Activated CD4-positive, alpha-beta T cell treated with anti-CD3 and anti-CD28 coated beads, Interleukin-2, amount 50 U/mL, for 4 hours (primary cell): Measurements from ENCODE around the gene ANKRD31.
"Not testable (repeated sequence)": the region's sequence is repeated elsewhere in the genome, so short reads cannot be mapped to it uniquely, and the experiment has no call there.

Experiments
- DNase-seq, 2 experiments: peaks; one replicate each; pipeline ENCODE4 v3.0.0-alpha.2; 2020

Gene ANKRD31

GRCh38 chr5:75226916-75227315, 9.8 kb downstream of the ANKRD31 start:
- DNase-seq, result no peak

- no peak for DNase-seq
These were observed 11.2 kb downstream of the ANKRD31 start for GRCh38 chr5:75225506-75225905.

DNA sequence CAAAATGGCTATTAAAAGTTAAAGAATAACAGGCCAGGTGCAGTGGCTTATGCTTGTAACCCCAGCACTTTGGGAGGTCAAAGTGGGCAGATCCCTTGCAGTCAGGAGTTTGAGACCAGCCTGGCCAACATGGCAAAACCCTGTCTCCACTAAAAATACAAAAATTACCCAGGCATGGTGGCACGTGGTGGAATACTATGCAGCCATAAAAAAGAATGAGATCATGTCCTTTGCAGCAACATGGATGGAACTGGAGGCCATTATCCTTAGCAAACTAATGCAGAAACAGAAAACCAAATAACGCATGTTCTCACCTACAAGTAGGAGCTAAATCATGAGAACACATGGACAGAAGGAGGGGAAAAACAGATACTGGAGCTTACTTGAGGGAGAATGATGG, 15.9 kb downstream of the ANKRD31 start:
- not testable (repeated sequence) for DNase-seq

DNA sequence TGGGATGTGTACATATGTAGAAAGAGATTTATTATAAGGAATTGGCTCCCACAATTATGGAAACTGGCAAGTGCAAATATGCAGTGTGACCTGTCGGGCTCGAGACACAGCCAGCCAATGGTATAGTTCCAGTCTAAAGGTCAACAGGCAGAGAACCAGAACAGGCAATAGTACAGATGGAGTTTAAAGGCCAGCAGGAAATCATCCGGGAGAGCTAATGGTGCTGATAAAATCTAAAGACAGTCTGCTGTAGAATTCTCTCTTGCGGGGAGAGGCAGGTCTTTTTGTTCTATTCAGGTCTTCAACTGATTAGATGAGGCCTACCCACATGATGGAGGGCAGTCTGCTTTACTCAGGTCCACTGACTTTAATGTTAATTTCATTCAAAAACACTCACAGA, 21.8 kb downstream of the ANKRD31 start:
- DNase-seq, result no peak

DNA sequence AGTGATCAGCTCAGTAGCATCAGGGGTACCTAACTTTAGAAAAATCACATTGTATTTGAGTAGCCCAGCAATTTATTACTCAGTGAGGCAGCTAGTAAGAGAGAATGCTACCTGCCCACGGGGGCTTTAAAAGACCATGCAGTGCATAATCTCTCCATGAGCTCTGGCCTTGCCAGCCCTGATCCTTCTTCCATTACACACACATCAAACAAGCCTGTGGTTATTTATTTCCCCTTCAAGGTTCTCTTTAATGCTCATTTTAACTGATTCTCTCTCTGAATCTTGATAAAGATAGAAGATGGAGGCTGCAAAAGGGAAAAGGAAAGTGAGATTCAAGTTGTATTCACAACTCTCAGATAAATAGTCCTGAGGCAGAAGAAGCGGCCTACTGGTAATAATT, 22.3 kb downstream of the ANKRD31 start:
- no peak for DNase-seq

DNA sequence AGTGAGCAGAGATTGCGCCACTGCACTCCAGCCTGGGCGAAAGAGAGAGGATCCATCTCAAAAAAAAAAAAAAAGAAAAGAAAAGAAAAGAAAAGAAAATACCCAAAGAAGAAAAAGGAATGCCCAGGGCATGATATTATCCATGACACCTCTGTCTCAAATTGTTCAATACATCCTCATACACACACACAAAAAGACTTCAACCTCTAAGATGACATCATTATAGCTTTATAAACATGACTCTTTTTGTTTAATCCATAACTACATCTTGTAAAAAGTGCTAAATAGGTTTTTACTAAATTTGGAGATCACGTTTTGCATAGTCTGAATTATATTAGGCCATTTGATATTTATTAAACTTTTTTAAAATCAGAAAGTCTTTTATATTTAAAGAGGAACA, 33.1 kb downstream of the ANKRD31 start:
- DNase-seq, result no peak

DNA sequence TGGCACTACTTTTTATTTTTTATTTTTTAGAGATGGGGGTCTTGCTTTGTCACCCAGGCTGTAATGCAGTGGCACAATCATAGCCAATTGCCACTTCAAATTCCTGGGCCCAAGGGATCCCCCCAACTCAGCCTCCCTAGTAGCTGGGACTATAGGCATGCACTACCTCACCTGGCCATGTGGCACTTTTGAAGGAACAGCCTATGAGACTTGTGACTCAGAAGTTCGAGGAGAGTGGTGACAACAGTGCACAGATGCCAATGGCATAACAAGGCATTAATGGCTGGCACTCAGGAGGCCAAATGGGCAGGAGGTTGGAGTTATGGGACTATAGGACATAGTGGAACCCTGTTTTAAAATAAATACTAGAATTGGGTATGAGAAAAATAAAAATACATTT, 33.7 kb downstream of the ANKRD31 start:
- no peak for DNase-seq

- DNase-seq, result no peak
These were observed 35.9 kb downstream of the ANKRD31 start for GRCh38 chr5:75200776-75201175.

DNA sequence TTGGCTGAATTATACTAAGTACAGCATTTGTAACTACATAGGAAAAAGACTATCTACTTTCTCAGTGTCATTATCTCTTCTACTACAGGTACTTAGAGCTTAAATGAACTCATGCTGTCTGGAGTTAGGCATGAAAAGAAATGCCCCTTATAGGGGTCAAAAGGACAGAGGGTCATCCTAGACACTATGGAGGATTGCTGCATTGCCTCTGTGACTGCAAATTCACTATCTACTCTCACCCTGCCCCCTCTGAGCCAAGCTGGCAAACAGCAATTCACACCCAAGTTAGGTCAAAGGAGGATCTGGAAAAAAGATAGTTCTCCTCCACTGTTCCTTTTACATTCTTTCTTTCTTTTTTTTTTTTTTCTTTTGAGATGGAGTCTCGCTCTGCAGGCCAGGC, 36.7 kb downstream of the ANKRD31 start:
- DNase-seq, result no peak

GRCh38 chr5:75199071-75199470, 37.6 kb downstream of the ANKRD31 start:
- no peak for DNase-seq

GRCh38 chr5:75197745-75198144, 38.9 kb downstream of the ANKRD31 start:
- no peak for DNase-seq

DNA sequence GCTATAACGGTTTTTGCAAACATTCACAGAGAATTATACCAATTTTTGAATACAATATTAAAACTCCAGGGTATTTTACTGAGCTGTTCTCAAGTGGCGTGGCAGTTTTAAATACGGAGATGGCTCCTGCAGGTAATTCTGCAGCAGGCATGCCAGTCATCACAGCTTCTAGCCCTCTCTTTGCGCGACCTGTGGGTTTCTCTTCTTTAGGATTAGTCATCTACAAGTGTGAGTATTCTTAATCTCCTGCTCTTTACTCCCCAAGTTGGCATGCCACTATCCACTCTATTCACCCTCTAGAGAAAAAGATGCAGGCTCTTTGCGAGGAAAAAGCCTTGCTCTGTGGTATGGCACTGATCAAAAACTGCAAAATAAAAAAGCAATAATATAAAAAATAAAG, 43.9 kb downstream of the ANKRD31 start:
- no peak for DNase-seq

DNA sequence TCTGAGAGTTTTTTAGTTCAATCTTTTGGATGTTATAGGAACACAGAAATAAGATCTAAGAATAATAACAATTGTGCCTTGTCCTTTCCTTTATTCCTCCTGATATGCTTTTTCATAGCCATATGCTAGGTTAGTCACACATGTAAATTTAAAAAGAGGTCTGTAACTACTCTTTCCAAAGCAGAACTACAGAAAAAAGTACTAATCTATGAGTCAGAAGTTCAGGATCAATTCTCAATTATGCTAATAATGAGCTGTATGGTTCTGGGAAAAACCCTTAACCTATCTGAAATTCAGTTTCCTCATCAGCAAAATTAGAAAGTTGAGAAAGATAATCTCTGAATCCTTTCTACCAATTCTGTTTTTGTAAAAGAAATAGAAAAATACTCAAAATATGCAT, 44.4 kb downstream of the ANKRD31 start:
- DNase-seq, result no peak

- DNase-seq, result no peak
These were observed 46.5 kb downstream of the ANKRD31 start for GRCh38 chr5:75190227-75190626.

DNA sequence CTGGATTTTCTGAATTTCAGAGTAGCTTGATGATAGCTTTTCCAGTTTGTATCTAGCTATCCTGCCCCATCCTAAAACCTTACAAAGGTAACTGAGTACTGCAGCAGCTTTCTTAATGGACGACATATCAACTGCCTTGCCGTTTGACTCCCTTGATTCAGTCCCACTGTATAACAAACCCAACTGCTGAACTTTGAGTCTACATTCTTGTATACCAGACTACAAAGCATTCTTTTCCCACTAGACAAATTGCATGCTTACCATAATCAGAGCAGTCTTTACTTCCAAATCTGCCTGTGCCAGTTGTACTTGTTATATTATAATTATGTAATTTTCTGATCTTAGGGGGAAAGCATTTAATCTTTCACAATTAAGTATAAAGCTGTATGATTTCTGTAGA, 47.3 kb downstream of the ANKRD31 start:
- DNase-seq, result no peak

GRCh38 chr5:75185763-75186162, 50.9 kb downstream of the ANKRD31 start:
- DNase-seq, result no peak

DNA sequence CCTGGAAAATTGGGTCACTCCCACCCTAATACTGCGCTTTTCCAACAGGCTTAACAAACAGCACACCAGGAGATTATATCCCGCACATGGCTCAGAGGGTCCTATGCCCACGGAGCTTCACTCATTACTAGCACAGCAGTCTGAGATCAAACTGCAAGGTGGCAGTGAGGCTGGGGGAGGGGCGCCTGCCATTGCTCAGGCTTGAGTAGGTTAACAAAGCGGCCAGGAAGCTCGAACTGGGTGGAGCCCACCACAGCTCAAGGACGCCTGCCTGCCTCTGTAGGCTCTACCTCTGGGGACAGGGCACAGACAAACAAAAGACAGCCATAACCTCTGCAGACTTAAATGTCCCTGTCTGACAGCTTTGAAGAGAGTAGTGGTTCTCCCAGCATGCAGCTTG, 60.7 kb downstream of the ANKRD31 start:
- not testable (repeated sequence) for DNase-seq

GRCh38 chr5:75174872-75175271, 61.8 kb downstream of the ANKRD31 start:
- DNase-seq, result not testable (repeated sequence)

GRCh38 chr5:75169516-75169915, 67.2 kb downstream of the ANKRD31 start:
- no peak for DNase-seq

- no peak for DNase-seq
These were observed 68.5 kb downstream of the ANKRD31 start for GRCh38 chr5:75168026-75168735.

DNA sequence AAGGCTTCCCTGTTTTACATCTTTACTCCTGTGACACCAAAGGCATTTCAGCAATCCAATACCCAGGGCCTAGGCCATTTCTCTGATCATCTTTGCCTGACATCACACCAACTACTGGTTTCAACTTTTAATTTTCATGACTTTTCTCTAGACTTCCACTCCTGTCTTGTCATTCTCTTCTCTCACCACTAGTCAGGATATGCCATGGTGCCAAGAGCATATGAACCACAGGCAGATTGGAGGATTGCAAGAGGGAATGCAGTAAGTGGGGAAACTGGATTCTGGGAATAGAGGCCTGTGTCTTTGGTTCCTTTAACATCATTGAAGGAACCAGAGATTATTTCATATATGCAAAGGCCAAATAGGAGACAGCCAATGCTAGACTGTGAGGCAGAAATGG, 69.3 kb downstream of the ANKRD31 start:
- no peak for DNase-seq

DNA sequence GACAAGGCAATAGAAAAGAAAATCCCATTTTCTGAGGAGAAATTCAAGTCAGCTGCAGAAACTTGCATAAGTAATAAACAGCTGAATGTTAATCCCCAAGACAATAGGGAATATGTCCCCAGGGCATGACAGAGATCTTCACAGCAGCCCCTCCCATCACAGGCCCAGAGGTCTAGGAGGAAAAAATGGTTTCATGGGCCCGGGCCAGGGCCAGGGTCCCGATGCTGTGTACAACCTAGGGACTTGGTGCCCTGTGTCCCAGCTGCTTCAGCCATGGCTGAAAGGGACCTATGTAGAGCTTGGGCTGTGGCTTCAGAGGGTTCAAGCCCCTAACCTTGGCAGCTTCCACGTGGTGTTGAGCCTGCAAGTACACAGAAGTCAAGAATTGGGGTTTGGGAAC, 75.2 kb downstream of the ANKRD31 start:
- not testable (repeated sequence) for DNase-seq

DNA sequence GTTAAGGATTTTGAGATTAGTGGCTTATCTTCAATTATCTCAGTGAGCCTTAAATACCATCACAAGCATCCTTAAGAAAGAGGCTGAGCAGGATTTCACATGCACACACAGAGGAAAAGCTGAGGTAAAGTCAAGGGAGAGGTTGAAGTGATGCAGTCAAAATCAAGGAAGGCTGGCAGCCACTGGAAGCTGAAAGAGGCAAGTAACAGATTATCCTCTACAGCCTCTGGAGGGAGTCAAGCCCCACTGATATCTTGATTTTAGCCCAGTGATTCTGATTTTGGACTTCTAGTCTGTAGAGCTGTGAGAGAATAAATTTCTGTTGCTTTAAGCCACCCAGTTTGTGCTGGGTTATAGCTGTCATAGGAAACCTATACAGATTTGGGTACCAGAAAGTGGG, 80.1 kb downstream of the ANKRD31 start:
- no peak for DNase-seq

GRCh38 chr5:75152860-75153259, 83.8 kb downstream of the ANKRD31 start:
- no peak for DNase-seq

DNA sequence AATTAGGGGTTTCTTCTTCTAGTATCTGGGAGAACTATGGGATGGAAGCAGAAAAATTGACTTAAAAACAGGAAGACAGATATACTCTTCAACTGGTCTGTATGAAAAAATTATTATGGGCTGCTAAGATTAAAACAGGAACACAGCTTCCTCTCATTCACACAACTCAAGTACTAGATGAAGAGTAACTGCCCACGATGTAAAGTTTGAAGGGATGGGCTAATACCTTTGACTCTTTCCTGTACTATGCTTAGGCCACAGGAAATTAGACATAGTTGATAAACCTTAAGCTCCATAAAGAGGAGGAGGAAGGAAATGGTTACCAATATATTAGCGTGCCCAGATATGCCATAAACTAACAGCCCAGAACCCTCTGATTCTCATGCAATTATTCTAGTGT, 88.6 kb downstream of the ANKRD31 start:
- DNase-seq, result no peak
